ENCODE measurements around the gene NELL2. TPM values are rescaled to one million over a fixed set of nuclear protein-coding genes. Genes with fewer than 3 reads are reported as not detected.

Gene NELL2
- total and polyA plus RNA-seq, 9 of the 15 experiments (the other 6 are each of a cell fraction or from before 2014, with no cell fraction given): 0.32 to 1.1 (median 0.53) TPM

DNA sequence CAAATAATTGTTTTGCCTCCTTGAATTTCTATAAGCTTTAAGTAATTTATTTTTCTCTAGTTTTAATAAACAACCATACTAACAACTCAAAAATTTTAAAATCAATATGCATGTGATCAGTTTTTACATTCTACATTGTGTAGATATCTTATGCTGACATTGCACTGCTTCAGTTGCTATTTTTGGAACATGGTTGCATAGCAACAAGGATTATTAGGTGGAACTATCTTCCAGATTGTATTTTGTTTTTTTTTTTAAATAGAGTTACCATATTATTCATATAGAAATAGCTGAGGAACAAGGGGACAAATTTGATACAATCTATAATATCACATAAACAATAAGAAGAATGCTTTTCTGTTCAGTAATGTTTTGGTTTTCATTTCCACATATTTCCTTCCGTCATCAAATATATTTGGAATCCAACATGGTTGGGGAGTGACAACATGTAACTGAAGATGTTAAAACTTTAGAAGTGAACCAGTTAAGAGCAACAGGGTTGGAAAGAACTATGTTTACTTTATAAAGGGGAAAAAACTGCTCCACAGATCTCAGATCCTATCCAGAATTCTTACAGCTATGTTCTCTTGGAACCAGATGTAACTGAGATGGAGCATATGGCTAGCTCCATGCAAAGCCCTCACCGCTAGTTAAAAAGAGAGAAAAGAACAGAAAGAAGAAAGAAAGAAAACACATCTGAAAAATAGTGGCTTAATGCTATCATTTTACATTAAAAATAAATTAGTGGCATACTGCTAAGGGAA lies 235.5 kb downstream of the NELL2 start:
- Histone ChIP-seq H3K79me2 (ENCODE audit: control insufficient read depth, insufficient read depth, low read length) (no peaks in the 10 kb centered on the region), H3K4me1 (replicated peaks in 1 of 2; ENCODE audit: control insufficient read depth in 2 of 2, insufficient read depth in 2 of 2, low read length in 2 of 2) (no peaks in the 10 kb centered on the region), H3K27me3 (ENCODE audit: control insufficient read depth in 2 of 2, insufficient read depth in 2 of 2, low read length in 2 of 2) (no peaks in the 10 kb centered on the region), H3K36me3 (ENCODE audit: control insufficient read depth, insufficient read depth, low read length) (no peaks in the 10 kb centered on the region), H3K4me3 (no peak overlapping the region), H3K27ac (ENCODE audit: extremely low read depth, low read depth, low read length) (no peak overlapping the region), H4K20me1 (replicated peaks; ENCODE audit: control insufficient read depth, insufficient read depth, low read length) (no peaks in the 10 kb centered on the region), H3K9me1 (ENCODE audit: control insufficient read depth, insufficient read depth, low read length) (no peaks in the 10 kb centered on the region), H3K4me2 (ENCODE audit: insufficient read depth, low read length) (no peak overlapping the region), H3K9me3 (replicated peaks; ENCODE audit: control insufficient read depth, insufficient read depth, low read depth, low read length) (no peaks in the 10 kb centered on the region), H3K9ac (ENCODE audit: insufficient read depth in 1 of 2, low read depth in 2 of 2, low read length in 2 of 2) (no peak overlapping the region), H2AFZ (ENCODE audit: low read depth, low read length) (no peak overlapping the region)
- WGBS (ENCODE audit: insufficient coverage, low coverage, missing lambda C conversion rate): 3% methylated on average over 2 of the region's 2 CpGs
- ChIA-PET POLR2A (no interaction called here), CTCF (ENCODE audit: low intra/inter-chr PET ratio) (no interaction called here)
- ATAC-seq (no peak), FAIRE-seq (no peak), DNase-seq (ENCODE audit: extremely low read depth in 1 of 4, low spot score in 3 of 4) (no peak)
- no TSS peak for BruUV-seq (replicated peaks)
- in situ Hi-C loops (cut with MboI) (no loop called here), intact Hi-C loops (cut with micrococcal nuclease) (no loop called here)
- TF ChIP-seq MED1 (CRISPR knock-in tag; IDR thresholded peaks at IDR 0.05; ENCODE audit: borderline replicate concordance): no peak
- no peak for TF ChIP-seq CTBP1 (IDR thresholded peaks at IDR 0.05; ENCODE audit: borderline replicate concordance)
- no peak for TF ChIP-seq SRF (CRISPR knock-in tag; IDR thresholded peaks at IDR 0.05)
- TF ChIP-seq ZC3H4 (CRISPR knock-in tag; IDR thresholded peaks at IDR 0.05; ENCODE audit: borderline replicate concordance): no peak
- no peak for TF ChIP-seq ZNF764 (CRISPR knock-in tag; IDR thresholded peaks at IDR 0.05; ENCODE audit: low read depth)
- TF ChIP-seq PURB (CRISPR knock-in tag; IDR thresholded peaks at IDR 0.05; ENCODE audit: low read depth): no peak
- no peak for TF ChIP-seq MYBL2 (IDR thresholded peaks at IDR 0.05; ENCODE audit: low read depth)
- no peak for TF ChIP-seq MYBL2 (CRISPR knock-in tag; IDR thresholded peaks at IDR 0.05; ENCODE audit: borderline replicate concordance)
- TF ChIP-seq, protein P1, sequence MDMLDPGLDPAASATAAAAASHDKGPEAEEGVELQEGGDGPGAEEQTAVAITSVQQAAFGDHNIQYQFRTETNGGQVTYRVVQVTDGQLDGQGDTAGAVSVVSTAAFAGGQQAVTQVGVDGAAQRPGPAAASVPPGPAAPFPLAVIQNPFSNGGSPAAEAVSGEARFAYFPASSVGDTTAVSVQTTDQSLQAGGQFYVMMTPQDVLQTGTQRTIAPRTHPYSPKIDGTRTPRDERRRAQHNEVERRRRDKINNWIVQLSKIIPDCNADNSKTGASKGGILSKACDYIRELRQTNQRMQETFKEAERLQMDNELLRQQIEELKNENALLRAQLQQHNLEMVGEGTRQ (CRISPR knock-in tag; IDR thresholded peaks at IDR 0.05): no peak

All from K562 (cell line).